HFFc6 (cell line): ENCODE data around the gene TSPAN12. TPM values are rescaled to one million over a fixed set of nuclear protein-coding genes. Genes with fewer than 3 reads are reported as not detected.

Experiments
- DNase-seq: peaks from one replicate; pipeline ENCODE4 v3.0.0-alpha.2; 2018
- H3K27ac Mint-ChIP-seq: 2 replicates; pipeline ENCODE4 v1.8.0; 2020; ENCODE audit warnings: mild to moderate bottlenecking, mixed read lengths
- H3K27me3 Mint-ChIP-seq: 2 replicates; pipeline ENCODE4 v1.8.0; 2021; ENCODE audit warnings: mild to moderate bottlenecking, moderate library complexity, mixed read lengths; ENCODE audit not compliant: insufficient read depth
- H3K36me3 Mint-ChIP-seq: 2 replicates; pipeline ENCODE4 v1.8.0; 2021; ENCODE audit warnings: low read depth, mixed read lengths
- H3K4me1 Mint-ChIP-seq: 2 replicates; pipeline ENCODE4 v1.8.0; 2020; ENCODE audit warnings: low read depth, mixed read lengths
- H3K4me3 Mint-ChIP-seq: 2 replicates; pipeline ENCODE4 v1.8.0; 2020; ENCODE audit warnings: mild to moderate bottlenecking, moderate library complexity, mixed read lengths
- H3K9me3 Mint-ChIP-seq: 2 replicates; pipeline ENCODE4 v1.8.0; 2020; ENCODE audit warnings: mild to moderate bottlenecking, mixed read lengths
- CTCF ChIP-seq: fragments of 200-600 bp; sonication (generic); IDR thresholded peaks from 2 replicates; pipeline ENCODE4 v1.5.0; 2021; ENCODE audit warnings: antibody characterized with exemption, mild to moderate bottlenecking
- total RNA-seq, 6 experiments: library from RNA; stranded (reverse); fragmentation: NEBNext Ultra II Directional; extraction: Animal tissue kit (Norgen Biotek cat#: 25700); gene quantifications; 2 replicates in 1 of 6; 3 replicates in 5 of 6; pipeline ENCODE4 v1.2.3, GENCODE V29; 2021

TSPAN12 gene
- total RNA-seq, 6 experiments from 2014 or later = 0.21 to 0.51 (median 0.40) TPM

- Mint-ChIP-seq H3K4me1 (no peaks in the 10 kb centered on the region), H3K27me3 (peaks cover 6% of the 10 kb centered on the region), H3K27ac (no peak overlapping the region), H3K36me3 (no peaks in the 10 kb centered on the region), H3K9me3 (no peaks in the 10 kb centered on the region), H3K4me3 (no peak overlapping the region)
- TF ChIP-seq CTCF = no peak
- DNase-seq = no peak
These were observed 16.8 kb upstream of the TSPAN12 start for GRCh38 chr7:120874722-120875121.

- peaks cover 6% of the 10 kb centered on the region for H3K27me3 Mint-ChIP-seq
- H3K4me3 Mint-ChIP-seq = no peak overlapping the region
- no peaks in the 10 kb centered on the region for H3K4me1 Mint-ChIP-seq
- no peak overlapping the region for H3K27ac Mint-ChIP-seq
- TF ChIP-seq CTCF = no peak
- H3K9me3 Mint-ChIP-seq = no peaks in the 10 kb centered on the region
- no peaks in the 10 kb centered on the region for H3K36me3 Mint-ChIP-seq
- DNase-seq = no peak
These were observed 16.1 kb upstream of the TSPAN12 start for GRCh38 chr7:120874016-120874415.

DNA sequence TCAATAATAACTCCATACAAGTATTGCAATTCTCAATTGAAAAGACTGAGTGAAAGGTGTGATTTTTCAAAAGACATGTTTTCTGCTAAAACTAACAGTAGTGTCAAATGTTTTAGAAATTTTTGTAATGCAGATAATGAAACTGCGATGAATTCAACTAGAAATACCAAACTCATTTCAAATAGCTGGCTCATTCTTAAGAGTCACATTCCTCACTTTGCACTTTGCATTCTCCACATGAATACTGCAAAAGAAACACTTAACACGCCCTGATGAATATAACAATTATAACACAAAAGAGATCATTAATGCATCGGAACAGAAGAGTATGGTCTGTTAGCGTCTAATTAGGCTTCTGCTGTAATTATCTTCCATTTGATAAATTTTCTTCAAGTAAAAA, 15.5 kb upstream of the TSPAN12 start:
- no peak for DNase-seq
- Mint-ChIP-seq H3K27me3 (peaks cover 6% of the 10 kb centered on the region), H3K9me3 (no peaks in the 10 kb centered on the region), H3K36me3 (no peaks in the 10 kb centered on the region), H3K27ac (no peak overlapping the region), H3K4me1 (no peaks in the 10 kb centered on the region), H3K4me3 (no peak overlapping the region)
- no peak for TF ChIP-seq CTCF

- H3K4me1 Mint-ChIP-seq = peaks cover 6% of the 10 kb centered on the region; the same call in 1 of the 2 replicates
- DNase-seq = no peak
- TF ChIP-seq CTCF = no peak
- H3K4me3 Mint-ChIP-seq = no peak overlapping the region
- H3K9me3 Mint-ChIP-seq = no peaks in the 10 kb centered on the region
- H3K27me3 Mint-ChIP-seq = peaks cover 5% of the 10 kb centered on the region
- H3K27ac Mint-ChIP-seq = no peak overlapping the region
- no peaks in the 10 kb centered on the region for H3K36me3 Mint-ChIP-seq
These were observed 11.8 kb upstream of the TSPAN12 start for GRCh38 chr7:120869700-120870099.

GRCh38 chr7:120867932-120868331, 10.0 kb upstream of the TSPAN12 start:
- DNase-seq = peak; percentile 36
- Mint-ChIP-seq H3K4me3 (no peak overlapping the region), H3K36me3 (no peaks in the 10 kb centered on the region), H3K27ac (no peak overlapping the region), H3K27me3 (peaks cover 2% of the 10 kb centered on the region), H3K9me3 (no peaks in the 10 kb centered on the region), H3K4me1 (peaks cover 6% of the 10 kb centered on the region; the same call in 1 of the 2 replicates)
- TF ChIP-seq CTCF = no peak
